Fibroblast of peridontal ligament (primary cell): ENCODE measurements around the gene IVD.

Experiments
- DNase-seq: peaks from one replicate; pipeline ENCODE4 v3.0.0-alpha.2; 2010; ENCODE audit errors: extremely low read depth

IVD gene

DNA sequence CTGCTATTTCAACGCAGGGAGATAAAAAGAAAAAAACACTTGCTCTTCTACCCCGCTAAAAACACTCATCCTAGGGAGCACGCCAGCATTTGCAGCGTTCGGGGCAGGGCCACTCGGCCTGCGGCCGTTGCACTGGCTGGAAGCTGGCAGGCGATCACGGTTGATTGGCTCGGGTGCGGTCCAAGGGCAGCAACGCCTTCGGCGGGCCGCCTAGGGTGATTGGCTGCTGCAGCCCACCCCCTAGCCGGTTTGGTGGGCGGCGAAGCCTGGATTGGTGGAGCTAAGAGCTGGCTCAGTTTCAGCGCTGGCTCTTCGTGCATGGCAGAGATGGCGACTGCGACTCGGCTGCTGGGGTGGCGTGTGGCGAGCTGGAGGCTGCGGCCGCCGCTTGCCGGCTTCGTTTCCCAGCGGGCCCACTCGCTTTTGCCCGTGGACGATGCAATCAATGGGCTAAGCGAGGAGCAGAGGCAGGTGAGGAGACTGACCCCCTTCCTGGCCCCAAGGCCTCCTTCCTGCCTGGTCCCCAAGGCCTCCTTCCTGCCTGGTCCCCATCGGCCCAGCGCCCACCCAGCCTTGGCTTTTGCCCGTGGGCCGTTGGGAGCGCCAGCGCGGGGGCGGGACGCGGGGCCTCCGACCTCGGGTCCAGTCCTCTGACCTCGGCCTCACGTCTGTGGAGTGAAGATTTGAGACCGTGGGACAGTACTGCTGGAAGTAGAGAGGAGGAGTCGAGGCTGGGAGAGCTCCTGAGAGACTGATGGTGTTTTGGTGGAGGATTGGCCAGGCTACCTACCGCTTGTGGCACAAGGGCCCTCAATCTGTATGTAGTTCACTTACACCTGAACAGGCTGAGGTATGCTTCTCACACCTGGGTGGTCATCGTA is at the start of gene IVD:
IVD (plus strand) TSS at position 295 of the 881 bp plus-strand sequence; CDS start at position 328, 33 bp downstream.
- peak; percentile 94 for DNase-seq

DNA sequence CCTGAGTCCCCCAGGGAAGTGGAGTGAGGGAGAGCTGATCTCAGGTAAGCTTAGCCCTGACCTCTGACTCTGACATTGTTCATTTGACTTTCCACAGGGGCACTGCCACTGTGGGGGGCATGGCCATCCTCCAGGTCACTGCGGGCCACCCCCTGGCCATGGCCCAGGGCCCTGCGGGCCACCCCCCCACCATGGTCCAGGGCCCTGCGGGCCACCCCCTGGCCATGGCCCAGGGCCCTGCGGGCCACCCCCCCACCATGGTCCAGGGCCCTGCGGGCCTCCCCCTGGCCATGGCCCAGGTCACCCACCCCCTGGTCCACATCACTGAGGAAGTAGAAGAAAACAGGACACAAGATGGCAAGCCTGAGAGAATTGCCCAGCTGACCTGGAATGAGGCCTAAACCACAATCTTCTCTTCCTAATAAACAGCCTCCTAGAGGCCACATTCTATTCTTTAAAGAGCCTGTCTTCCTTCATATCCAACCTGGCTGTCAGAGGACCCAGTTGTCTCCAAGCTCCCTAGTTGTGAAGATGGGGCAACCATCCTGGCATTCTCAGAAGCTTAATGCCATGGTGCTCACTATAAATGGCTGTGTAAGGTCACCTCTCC is 49.5 kb upstream of the IVD start:
- DNase-seq: no peak

DNA sequence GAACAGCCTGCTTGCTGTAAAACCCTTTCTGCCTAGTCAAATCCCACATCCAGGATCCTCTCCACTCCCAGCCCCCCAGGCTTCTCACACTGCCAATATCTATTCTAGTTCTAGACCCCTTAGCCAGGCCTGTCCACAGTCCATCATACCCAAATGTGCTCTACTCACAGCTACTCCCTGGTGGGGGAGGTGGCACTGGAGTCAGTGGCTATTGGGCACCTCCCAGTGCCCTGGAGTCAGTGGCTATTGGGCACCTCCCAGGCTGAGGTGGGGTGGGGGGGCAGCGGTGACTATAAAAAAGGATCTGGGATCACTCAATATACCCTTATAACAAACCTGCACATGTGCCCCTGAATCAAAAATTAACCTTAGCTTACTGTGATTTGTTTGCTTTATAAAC is 48.3 kb upstream of the IVD start:
- no peak for DNase-seq

DNA sequence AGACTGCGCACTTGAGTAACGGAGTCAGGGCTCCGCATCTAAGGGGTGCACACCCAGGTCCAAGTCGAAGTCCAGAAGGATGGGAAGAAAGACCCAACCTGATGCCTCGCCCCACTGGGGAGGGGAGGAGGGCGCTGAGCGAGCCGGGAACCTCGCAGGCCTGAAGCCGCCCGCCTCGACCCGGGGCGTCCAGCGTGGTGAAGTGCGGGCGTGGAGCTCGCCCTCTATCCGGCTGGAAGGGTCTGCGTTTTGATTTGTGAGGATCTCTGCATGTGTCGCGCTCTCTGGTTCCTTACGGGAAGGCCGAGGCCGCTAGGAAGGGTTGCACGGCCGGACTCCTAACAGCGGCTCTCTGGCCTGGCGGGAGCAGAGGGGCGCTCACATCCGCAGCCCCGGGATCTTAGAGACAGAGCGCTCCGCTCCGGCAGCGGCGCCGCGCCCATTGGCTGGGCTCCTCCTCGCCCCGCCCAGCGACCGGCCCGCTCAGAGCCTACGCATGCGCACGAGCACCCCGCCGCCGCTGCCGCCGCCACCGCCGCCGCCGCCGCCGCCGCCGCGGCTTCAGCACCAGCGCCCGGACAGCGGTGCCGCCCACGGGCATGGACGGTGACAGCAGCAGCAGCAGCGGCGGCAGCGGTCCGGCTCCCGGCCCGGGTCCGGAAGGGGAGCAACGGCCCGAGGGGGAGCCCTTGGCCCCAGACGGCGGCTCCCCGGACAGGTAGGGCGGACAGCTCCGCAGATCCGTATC is 47.7 kb upstream of the IVD start, which contains the start of gene DISP2:
DISP2 (plus strand) TSS at position 497 of the 748 bp plus-strand sequence; CDS start at position 600, 103 bp downstream.
- DNase-seq: peak; percentile 67

GRCh38 chr15:40358471-40359353 is 46.9 kb upstream of the IVD start:
- no peak for DNase-seq

DNA sequence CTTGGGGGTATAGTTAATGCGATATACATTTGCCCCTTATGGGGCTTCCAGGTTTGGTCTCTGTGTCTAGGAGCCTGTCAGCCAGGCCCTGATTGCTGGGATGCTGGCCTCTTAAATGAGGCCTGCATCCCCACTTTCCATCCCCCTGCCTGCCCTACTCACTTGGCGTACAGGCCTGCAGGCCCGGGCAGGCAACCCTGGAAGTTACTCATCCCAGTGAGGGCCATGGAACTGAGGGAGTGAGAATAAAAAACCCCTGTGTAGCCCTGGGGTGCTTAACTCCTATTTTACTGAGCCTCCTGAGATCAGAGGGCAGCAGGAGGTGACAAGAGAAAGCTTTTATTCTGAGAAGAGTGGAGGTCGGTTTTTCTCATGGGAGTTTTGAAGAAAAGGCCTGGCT is 45.6 kb upstream of the IVD start:
- no peak for DNase-seq

- no peak for DNase-seq
These were observed 44.0 kb upstream of the IVD start for GRCh38 chr15:40361640-40362039.

GRCh38 chr15:40363611-40364010 is 42.0 kb upstream of the IVD start:
- DNase-seq: no peak

DNA sequence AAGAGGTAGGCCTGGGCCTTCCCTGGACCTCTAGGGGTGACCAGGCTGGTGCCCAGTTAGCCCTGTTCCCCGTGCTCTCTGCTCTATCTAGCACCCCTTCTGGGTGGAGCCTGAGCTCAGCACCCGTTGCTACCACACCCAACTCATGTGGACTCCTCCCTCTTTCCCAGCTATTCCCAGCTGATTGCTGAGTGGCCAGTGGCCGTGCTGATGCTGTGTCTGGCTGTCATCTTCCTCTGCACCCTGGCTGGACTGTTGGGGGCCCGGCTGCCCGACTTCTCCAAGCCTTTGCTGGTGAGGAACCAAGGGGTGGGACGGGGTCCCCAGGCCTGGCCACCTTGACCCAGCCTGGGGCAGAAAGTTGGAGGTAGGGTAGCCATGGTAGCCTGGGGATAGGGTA is 41.3 kb upstream of the IVD start:
- no peak for DNase-seq

DNA sequence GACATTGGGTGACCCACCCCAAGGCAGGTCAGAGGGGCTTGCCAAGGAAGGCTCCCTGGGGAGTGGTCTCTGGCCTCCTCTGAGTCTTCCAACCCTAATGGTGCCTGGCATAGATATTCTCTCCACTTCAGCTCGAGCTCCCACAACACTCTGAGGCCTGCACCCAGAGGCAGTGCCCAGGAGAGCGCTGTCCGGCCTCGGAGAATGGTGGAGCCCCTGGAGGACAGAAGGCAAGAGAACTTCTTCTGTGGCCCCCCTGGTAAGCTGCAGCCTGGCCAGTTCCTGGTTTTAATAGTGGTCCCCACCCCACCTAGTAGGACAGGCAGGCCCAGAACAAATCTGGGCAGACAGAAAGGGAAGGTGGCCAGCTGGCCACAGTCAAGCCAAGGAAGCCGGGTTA is 40.6 kb upstream of the IVD start:
- no peak for DNase-seq

DNA sequence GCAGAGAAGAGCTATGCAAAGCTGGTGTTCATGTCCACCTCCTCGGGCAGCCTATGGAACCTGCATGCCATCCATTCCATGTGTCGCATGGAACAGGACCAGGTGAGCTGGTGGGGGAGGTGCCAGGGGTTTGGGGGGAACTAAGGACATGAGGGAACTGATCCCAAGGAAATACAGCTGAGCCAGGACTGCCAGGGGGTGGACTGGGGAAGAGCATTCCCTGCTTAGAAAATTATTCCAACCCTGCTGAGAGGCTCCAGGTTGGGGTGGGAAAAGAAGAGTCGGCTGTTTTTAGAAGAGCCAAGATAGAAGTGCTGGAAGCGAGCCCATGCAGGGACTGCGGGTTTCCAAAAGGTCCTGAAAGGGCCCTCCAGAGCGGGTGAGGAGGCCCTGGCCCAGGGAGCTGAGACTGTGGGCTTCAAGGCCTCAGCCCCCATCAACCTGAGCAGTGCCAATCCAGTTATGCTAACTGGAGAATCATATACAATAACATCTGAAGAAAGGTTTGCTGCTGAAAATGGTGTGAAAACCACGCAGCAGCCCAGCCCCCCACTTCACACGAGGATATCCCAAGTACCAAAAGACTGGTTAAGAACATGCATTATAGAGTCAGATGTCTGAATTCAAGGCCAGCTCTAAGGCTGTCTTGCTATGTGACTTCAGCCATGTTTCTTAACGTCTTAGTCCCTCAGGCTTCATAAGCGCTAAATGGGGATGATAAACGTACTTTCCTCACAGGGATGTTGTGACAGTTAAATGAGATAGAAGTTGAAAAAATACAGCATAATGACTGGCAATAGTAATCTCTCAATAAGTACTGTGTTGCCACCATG is 39.8 kb upstream of the IVD start:
- DNase-seq: no peak

DNA sequence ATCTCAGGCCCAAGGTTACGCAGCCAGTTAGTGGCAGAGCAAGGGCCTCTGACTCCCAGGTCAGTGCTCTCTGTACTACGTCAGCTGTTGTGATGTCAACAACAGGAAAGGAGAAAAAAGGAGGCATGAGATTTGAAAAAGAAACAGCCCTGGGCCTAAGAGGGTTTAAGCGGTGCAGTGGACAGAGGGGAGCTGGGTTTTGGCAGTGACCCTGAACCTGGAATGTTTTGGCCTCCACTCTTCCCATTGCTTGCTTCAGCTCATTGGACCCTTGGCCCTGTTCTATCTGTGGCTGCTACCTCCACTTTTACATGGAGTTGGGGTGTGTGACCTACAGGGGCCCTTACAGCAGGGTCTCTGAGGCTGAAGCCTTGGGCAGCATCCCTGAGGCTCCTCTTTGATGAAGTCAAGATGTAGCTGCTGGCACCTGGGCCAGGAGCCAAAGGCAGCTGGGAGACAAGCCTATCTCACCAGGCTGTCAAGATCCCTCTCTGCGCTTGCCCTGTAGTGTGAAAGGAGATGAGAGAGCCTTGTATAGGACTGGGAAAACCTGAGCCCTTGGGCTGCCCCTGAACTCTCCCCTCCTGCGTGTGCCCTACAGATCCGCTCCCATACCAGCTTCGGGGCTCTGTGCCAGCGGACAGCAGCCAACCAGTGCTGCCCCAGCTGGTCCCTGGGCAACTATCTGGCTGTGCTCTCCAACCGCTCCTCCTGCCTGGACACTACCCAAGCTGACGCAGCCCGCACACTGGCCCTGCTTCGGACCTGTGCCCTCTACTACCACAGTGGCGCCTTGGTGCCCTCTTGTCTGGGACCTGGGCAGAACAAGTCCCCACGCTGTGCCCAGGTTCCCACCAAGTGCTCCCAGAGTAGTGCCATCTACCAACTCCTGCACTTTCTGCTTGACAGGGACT is 38.9 kb upstream of the IVD start:
- DNase-seq: no peak

GRCh38 chr15:40367371-40367685 is 38.3 kb upstream of the IVD start:
- no peak for DNase-seq

DNA sequence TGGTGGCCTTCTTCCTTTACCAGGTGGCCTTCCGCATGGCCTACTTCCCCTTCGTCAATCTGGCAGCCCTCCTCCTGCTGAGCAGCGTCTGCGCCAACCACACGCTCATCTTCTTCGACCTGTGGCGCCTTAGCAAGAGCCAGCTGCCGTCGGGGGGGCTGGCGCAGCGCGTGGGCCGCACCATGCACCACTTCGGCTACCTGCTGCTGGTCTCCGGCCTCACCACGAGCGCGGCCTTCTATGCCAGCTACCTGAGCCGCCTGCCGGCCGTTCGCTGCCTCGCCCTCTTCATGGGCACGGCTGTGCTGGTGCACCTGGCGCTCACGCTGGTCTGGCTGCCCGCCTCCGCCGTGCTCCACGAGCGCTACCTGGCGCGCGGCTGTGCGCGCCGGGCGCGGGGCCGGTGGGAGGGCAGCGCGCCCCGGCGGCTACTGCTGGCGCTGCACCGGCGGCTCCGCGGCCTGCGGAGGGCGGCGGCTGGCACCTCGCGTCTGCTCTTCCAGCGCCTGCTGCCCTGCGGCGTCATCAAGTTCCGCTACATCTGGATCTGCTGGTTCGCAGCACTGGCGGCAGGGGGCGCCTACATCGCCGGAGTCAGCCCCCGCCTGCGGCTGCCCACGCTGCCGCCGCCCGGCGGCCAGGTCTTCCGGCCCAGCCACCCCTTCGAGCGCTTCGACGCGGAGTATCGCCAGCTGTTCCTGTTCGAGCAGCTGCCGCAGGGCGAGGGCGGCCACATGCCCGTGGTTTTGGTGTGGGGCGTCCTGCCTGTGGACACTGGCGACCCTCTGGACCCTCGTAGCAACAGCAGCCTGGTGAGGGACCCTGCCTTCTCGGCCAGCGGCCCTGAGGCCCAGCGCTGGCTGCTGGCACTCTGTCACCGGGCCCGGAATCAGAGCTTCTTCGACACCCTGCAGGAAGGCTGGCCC is 37.6 kb upstream of the IVD start:
- DNase-seq: peak; percentile 77

- DNase-seq: no peak
These were observed 36.7 kb upstream of the IVD start for GRCh38 chr15:40368719-40369473.

DNA sequence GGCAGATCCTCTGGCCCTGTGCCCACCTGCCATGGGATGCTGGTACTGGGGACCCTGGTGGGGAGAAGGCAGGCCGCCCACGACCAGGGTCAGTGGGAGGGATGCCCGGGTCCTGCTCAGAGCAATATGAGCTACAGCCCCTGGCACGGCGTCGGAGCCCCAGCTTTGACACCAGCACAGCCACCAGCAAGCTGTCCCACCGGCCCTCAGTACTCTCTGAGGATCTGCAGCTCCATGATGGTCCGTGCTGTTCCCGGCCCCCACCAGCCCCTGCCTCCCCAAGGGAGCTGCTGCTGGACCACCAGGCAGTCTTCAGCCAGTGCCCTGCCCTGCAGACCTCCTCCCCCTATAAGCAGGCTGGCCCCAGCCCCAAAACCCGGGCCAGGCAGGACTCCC is 36.1 kb upstream of the IVD start:
- no peak for DNase-seq

DNA sequence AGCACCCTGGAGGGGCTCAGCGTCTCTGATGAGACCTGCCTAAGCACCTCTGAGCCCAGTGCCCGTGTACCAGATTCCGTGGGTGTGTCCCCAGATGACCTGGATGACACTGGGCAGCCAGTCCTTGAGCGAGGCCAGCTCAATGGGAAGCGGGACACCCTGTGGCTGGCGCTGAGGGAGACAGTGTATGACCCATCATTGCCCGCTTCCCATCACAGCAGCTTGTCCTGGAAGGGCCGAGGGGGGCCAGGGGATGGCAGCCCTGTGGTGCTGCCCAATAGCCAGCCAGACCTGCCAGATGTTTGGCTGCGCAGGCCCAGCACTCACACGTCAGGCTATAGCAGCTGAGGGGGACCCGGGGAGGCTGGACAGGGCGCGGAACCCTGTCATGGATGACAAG is 35.6 kb upstream of the IVD start:
- no peak for DNase-seq

- DNase-seq: peak; percentile 40
These were observed 32.6 kb upstream of the IVD start for GRCh38 chr15:40372981-40373380.
